WTC11 (cell line): ENCODE measurements around the gene MIEF1. TPM values are rescaled to one million over a fixed set of nuclear protein-coding genes. Genes with fewer than 3 reads are reported as not detected.
A peak's percentile ranks its signal among the peaks of the same experiment; 100 is the strongest.

Experiments used
- ARID4B ChIP-seq: sonication (generic); formaldehyde crosslinking; IDR thresholded peaks from 2 replicates; pipeline ENCODE4 v1.8.0; 2023; ENCODE audit warnings: missing genetic modification reagents, mild to moderate bottlenecking, borderline replicate concordance
- ATF2 ChIP-seq: sonication (generic); formaldehyde crosslinking; IDR thresholded peaks from 2 replicates; pipeline ENCODE4 v1.8.1; 2022; ENCODE audit warnings: low read depth, missing genetic modification reagents, borderline replicate concordance
- CDX4 ChIP-seq: fragments of 250-450 bp; sonication (Bioruptor Pico); IDR thresholded peaks from 2 replicates; pipeline ENCODE4 v1.9.0; 2021; ENCODE audit warnings: moderate library complexity, mild to moderate bottlenecking, inconsistent platforms, borderline replicate concordance
- CTCF ChIP-seq: fragments of 200-600 bp; IDR thresholded peaks from 2 replicates; pipeline ENCODE4 v1.8.0; 2022; ENCODE audit warnings: antibody characterized with exemption
- EMX1 ChIP-seq: fragments of 250-450 bp; sonication (Bioruptor Pico); IDR thresholded peaks from 2 replicates; pipeline ENCODE4 v1.8.0; 2021; ENCODE audit warnings: mild to moderate bottlenecking
- FOXP1 ChIP-seq: sonication (generic); formaldehyde crosslinking; IDR thresholded peaks from 2 replicates; pipeline ENCODE4 v1.8.0; 2022; ENCODE audit warnings: missing genetic modification reagents, mild to moderate bottlenecking, moderate library complexity, borderline replicate concordance
- GTF2I ChIP-seq: fragments of 250-450 bp; sonication (Bioruptor Pico); conservative IDR thresholded peaks from 2 replicates; pipeline ENCODE4 v1.4.0; 2021; ENCODE audit warnings: mild to moderate bottlenecking
- HMGA2 ChIP-seq: fragments of 250-450 bp; sonication (Bioruptor Pico); IDR thresholded peaks from 2 replicates; pipeline ENCODE4 v1.4.0; 2021; ENCODE audit warnings: mild to moderate bottlenecking, moderate library complexity
- HMGXB4 ChIP-seq: sonication (generic); formaldehyde crosslinking; IDR thresholded peaks from 2 replicates; pipeline ENCODE4 v1.8.1; 2023; ENCODE audit warnings: mild to moderate bottlenecking, moderate library complexity, missing genetic modification reagents
- IRF1 ChIP-seq: sonication (generic); formaldehyde crosslinking; IDR thresholded peaks from 2 replicates; pipeline ENCODE4 v1.8.0; 2023; ENCODE audit warnings: missing genetic modification reagents
- OVOL2 ChIP-seq: fragments of 250-450 bp; sonication (Bioruptor Pico); IDR thresholded peaks from 2 replicates; pipeline ENCODE4 v1.9.0; 2021; ENCODE audit warnings: mild to moderate bottlenecking, borderline replicate concordance
- PRRX2 ChIP-seq: fragments of 250-450 bp; sonication (Bioruptor Pico); IDR thresholded peaks from 2 replicates; pipeline ENCODE4 v1.8.0; 2021; ENCODE audit warnings: mild to moderate bottlenecking
- SMAD3 ChIP-seq: sonication (generic); formaldehyde crosslinking; IDR thresholded peaks from 2 replicates; pipeline ENCODE4 v1.8.0; 2022; ENCODE audit warnings: missing genetic modification reagents, mild to moderate bottlenecking, borderline replicate concordance
- SMAD4 ChIP-seq: sonication (generic); formaldehyde crosslinking; IDR thresholded peaks from 2 replicates; pipeline ENCODE4 v1.8.0; 2022; ENCODE audit warnings: mild to moderate bottlenecking, missing genetic modification reagents
- STAT6 ChIP-seq: sonication (generic); formaldehyde crosslinking; conservative IDR thresholded peaks from 2 replicates; pipeline ENCODE4 v1.8.1; 2023; ENCODE audit warnings: mild to moderate bottlenecking, low read depth, missing genetic modification reagents, moderate library complexity
- TCF7 ChIP-seq: sonication (generic); formaldehyde crosslinking; IDR thresholded peaks from 2 replicates; pipeline ENCODE4 v1.8.0; 2022; ENCODE audit warnings: mild to moderate bottlenecking, low read depth, missing genetic modification reagents, moderate library complexity
- USF2 ChIP-seq: sonication (generic); formaldehyde crosslinking; IDR thresholded peaks from 2 replicates; pipeline ENCODE4 v1.8.1; 2023; ENCODE audit warnings: mild to moderate bottlenecking, missing genetic modification reagents, moderate library complexity
- ZNF232 ChIP-seq: sonication (generic); formaldehyde crosslinking; IDR thresholded peaks from 2 replicates; pipeline ENCODE4 v1.8.0; 2022; ENCODE audit warnings: mild to moderate bottlenecking, missing genetic modification reagents
- ZNF263 ChIP-seq: sonication (generic); formaldehyde crosslinking; IDR thresholded peaks from 2 replicates; pipeline ENCODE4 v1.8.1; 2022; ENCODE audit warnings: low read depth, mild to moderate bottlenecking, moderate library complexity, missing genetic modification reagents
- ZNF396 ChIP-seq: fragments of 250-450 bp; sonication (Bioruptor Pico); IDR thresholded peaks from 2 replicates; pipeline ENCODE4 v1.8.0; 2021; ENCODE audit warnings: mild to moderate bottlenecking, moderate library complexity, borderline replicate concordance
- ZNF416 ChIP-seq: fragments of 250-450 bp; sonication (Bioruptor Pico); IDR thresholded peaks from 2 replicates; pipeline ENCODE4 v1.9.0; 2021; ENCODE audit warnings: mild to moderate bottlenecking, inconsistent platforms
- ZNF423 ChIP-seq: fragments of 250-450 bp; sonication (Bioruptor Pico); IDR thresholded peaks from 2 replicates; pipeline ENCODE4 v2.1.2; 2022; ENCODE audit warnings: mild to moderate bottlenecking, moderate library complexity
- total RNA-seq: library from RNA; stranded (reverse); gene quantifications from 3 replicates; pipeline ENCODE4 v1.2.3, GENCODE V29; 2021

MIEF1 gene
- total RNA-seq, 1 experiment from 2014 or later, result 38.7 TPM

- TF ChIP-seq CTCF, result no peak
- TF ChIP-seq ARID4B (CRISPR knock-in tag), result no peak
- no peak for TF ChIP-seq TCF7 (CRISPR knock-in tag)
- no peak for TF ChIP-seq OVOL2 (CRISPR knock-in tag)
- no peak for TF ChIP-seq USF2 (CRISPR knock-in tag)
- no peak for TF ChIP-seq SMAD4
- TF ChIP-seq ZNF263 (CRISPR knock-in tag), result no peak
- TF ChIP-seq HMGXB4 (CRISPR knock-in tag), result no peak
- peak; percentile 97 for TF ChIP-seq EMX1 (CRISPR knock-in tag)
- TF ChIP-seq GTF2I (CRISPR knock-in tag), result no peak
- no peak for TF ChIP-seq ZNF423
- TF ChIP-seq HMGA2 (CRISPR knock-in tag), result no peak
- TF ChIP-seq IRF1 (CRISPR knock-in tag), result no peak
- TF ChIP-seq FOXP1 (CRISPR knock-in tag), result no peak
- TF ChIP-seq STAT6 (CRISPR knock-in tag), result no peak
- TF ChIP-seq ZNF232 (CRISPR knock-in tag), result no peak
- TF ChIP-seq PRRX2 (CRISPR knock-in tag), result peak; percentile 97
- no peak for TF ChIP-seq ZNF396
- TF ChIP-seq ZNF416 (CRISPR knock-in tag), result peak; percentile 81; the same call in 1 of the 2 replicates
- no peak for TF ChIP-seq CDX4
- TF ChIP-seq SMAD3 (CRISPR knock-in tag), result no peak
- no peak for TF ChIP-seq ATF2 (CRISPR knock-in tag)
Observed at GRCh38 chr22:39522567-39523300, 20.6 kb downstream of the MIEF1 start (continued).
